PC-9 (cell line): Measurements from ENCODE around the gene SCG2. TPM values are rescaled to one million over a fixed set of nuclear protein-coding genes. Genes with fewer than 3 reads are reported as not detected.
A peak's percentile ranks its signal among the peaks of the same experiment; 100 is the strongest.

ENCODE experiments used
- BruUV-seq: library from RNA; stranded (reverse); fragments of 400-500 nt; replicated peaks from 2 replicates; lab custom pipeline; 2021; lab: Mats Ljungman, UMichigan
- CTCF ChIA-PET: fragments of 300-600 bp; sonication (Branson Sonifier 250); formaldehyde crosslinking; loops from one replicate; lab custom pipeline; 2022; ENCODE audit warnings: antibody characterized with exemption; lab: Charles Lee
- POLR2A ChIA-PET: fragments of 300-600 bp; sonication (Branson Sonifier 250); formaldehyde crosslinking; loops from one replicate; lab custom pipeline; 2022; ENCODE audit warnings: antibody characterized with exemption; ENCODE audit not compliant: unreplicated experiment; lab: Charles Lee
- DNase-seq, 2 experiments: peaks; one replicate each; pipeline versions ENCODE4 v3.0.0 to v3.0.0-alpha.2; 2015 to 2022; ENCODE audit warnings: mixed read lengths in 1 of 2
- H2AFZ ChIP-seq: fragments of 200-600 bp; sonication (generic); 2 replicates; pipeline ENCODE4 v1.8.1; 2017; ENCODE audit warnings: antibody characterized with exemption
- H3F3A ChIP-seq: fragments of 200-600 bp; sonication (generic); 2 replicates; pipeline ENCODE4 v1.8.1; 2017; ENCODE audit warnings: antibody characterized with exemption, mild to moderate bottlenecking, low read depth; ENCODE audit not compliant: insufficient read depth
- H3K27ac ChIP-seq: fragments of 200-600 bp; sonication (generic); 2 replicates; pipeline ENCODE4 v1.6.1; 2016; ENCODE audit warnings: mixed run types
- H3K27me3 ChIP-seq: fragments of 200-600 bp; sonication (generic); 2 replicates; pipeline ENCODE4 v1.6.1; 2016; ENCODE audit warnings: low read depth, mixed run types; ENCODE audit not compliant: insufficient read depth
- H3K36me3 ChIP-seq: fragments of 200-600 bp; sonication (generic); 2 replicates; pipeline ENCODE4 v1.6.1; 2016; ENCODE audit warnings: low read depth, mixed run types
- H3K4me1 ChIP-seq: fragments of 200-600 bp; sonication (generic); replicated peaks from 2 replicates; pipeline ENCODE4 v1.6.1; 2016; ENCODE audit warnings: mixed run types; ENCODE audit not compliant: insufficient read depth
- H3K4me2 ChIP-seq: fragments of 200-600 bp; sonication (generic); 2 replicates; pipeline ENCODE4 v1.6.1; 2017; ENCODE audit warnings: mixed run types
- H3K4me3 ChIP-seq: fragments of 200-600 bp; sonication (generic); 2 replicates; pipeline ENCODE4 v1.6.1; 2016; ENCODE audit warnings: mixed run types
- H3K79me2 ChIP-seq: fragments of 200-600 bp; sonication (generic); 2 replicates; pipeline ENCODE4 v1.6.1; 2017; ENCODE audit warnings: low read depth, mixed run types
- H3K9me2 ChIP-seq: fragments of 200-600 bp; sonication (generic); 2 replicates; pipeline ENCODE4 v1.8.1; 2017; ENCODE audit warnings: mild to moderate bottlenecking; ENCODE audit not compliant: insufficient read depth
- H3K9me3 ChIP-seq: fragments of 200-600 bp; sonication (generic); 2 replicates; pipeline ENCODE4 v1.8.1; 2016; ENCODE audit warnings: low read depth; ENCODE audit not compliant: insufficient read depth
- H4K20me1 ChIP-seq: fragments of 200-600 bp; sonication (generic); 2 replicates; pipeline ENCODE4 v1.8.1; 2017; ENCODE audit not compliant: insufficient read depth
- EZH2 ChIP-seq: fragments of 200-600 bp; sonication (generic); IDR thresholded peaks from 2 replicates; pipeline ENCODE4 v1.8.0; 2017; ENCODE audit warnings: antibody characterized with exemption, low read depth
- intact Hi-C: fragments of 100-400 bp; cut with micrococcal nuclease; formaldehyde crosslinking; loops from one replicate; pipeline ENCODE4 v1.10.0; 2022; ENCODE audit not compliant: unreplicated experiment
- total RNA-seq: library from RNA; stranded (reverse); gene quantifications from 2 replicates; pipeline ENCODE4 v1.2.3, GENCODE V29; 2021
- TF ChIP-seq, protein P1 (sequence below): fragments of 200-600 bp; sonication (generic); conservative IDR thresholded peaks from 2 replicates; pipeline ENCODE4 v1.6.1; 2017; ENCODE audit warnings: mixed run types, antibody characterized with exemption, mild to moderate bottlenecking, moderate library complexity

The SCG2 gene
- total RNA-seq, 1 experiment from 2014 or later = 0.81 TPM

DNA sequence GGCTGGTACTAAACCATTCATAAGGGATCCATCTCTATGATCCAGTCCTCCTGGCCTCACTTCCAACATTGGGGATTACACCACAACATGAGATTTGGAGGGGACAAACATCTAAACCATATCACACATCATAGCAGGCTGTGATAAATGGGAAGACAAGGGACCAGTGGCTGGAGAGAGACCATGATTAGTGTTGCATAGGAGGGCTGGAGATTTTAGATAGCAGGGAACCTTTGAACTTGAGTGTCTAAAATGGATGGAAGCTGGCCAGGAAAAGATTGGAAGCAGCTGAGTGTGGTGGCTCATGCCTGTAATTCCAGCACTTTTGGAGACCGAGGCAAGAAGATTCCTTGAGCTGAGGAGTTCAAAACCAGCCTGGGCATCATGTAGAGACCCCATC lies 12.4 kb upstream of the SCG2 start:
- H3K4me2 ChIP-seq = no peak overlapping the region
- no peak overlapping the region for H3K27ac ChIP-seq
- no peaks in the 10 kb centered on the region for H3K9me3 ChIP-seq
- intact Hi-C loops = no loop called here
- POLR2A ChIA-PET = interaction anchor here (0.6 to 0.7 kb wide), 2 partner anchors 10 to 1099 kb away, joined by 3 to 5 read pairs; no protein-coding TSS in a partner anchor
- no TSS peak for BruUV-seq
- H3K36me3 ChIP-seq = no peaks in the 10 kb centered on the region
- no peak overlapping the region for H2AFZ ChIP-seq
- H3K9me2 ChIP-seq = no peaks in the 10 kb centered on the region
- TF ChIP-seq, protein P1, sequence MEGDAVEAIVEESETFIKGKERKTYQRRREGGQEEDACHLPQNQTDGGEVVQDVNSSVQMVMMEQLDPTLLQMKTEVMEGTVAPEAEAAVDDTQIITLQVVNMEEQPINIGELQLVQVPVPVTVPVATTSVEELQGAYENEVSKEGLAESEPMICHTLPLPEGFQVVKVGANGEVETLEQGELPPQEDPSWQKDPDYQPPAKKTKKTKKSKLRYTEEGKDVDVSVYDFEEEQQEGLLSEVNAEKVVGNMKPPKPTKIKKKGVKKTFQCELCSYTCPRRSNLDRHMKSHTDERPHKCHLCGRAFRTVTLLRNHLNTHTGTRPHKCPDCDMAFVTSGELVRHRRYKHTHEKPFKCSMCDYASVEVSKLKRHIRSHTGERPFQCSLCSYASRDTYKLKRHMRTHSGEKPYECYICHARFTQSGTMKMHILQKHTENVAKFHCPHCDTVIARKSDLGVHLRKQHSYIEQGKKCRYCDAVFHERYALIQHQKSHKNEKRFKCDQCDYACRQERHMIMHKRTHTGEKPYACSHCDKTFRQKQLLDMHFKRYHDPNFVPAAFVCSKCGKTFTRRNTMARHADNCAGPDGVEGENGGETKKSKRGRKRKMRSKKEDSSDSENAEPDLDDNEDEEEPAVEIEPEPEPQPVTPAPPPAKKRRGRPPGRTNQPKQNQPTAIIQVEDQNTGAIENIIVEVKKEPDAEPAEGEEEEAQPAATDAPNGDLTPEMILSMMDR = no peak
- TF ChIP-seq EZH2 = no peak
- peaks cover 27% of the 10 kb centered on the region for H3K4me1 ChIP-seq
- no peaks in the 10 kb centered on the region for H3K79me2 ChIP-seq
- H3K4me3 ChIP-seq = no peak overlapping the region
- H3F3A ChIP-seq = peaks cover 15% of the 10 kb centered on the region; the same call in 1 of the 2 replicates
- no peaks in the 10 kb centered on the region for H4K20me1 ChIP-seq
- no peaks in the 10 kb centered on the region for H3K27me3 ChIP-seq
- DNase-seq = no peak
- CTCF ChIA-PET = no interaction called here

DNA sequence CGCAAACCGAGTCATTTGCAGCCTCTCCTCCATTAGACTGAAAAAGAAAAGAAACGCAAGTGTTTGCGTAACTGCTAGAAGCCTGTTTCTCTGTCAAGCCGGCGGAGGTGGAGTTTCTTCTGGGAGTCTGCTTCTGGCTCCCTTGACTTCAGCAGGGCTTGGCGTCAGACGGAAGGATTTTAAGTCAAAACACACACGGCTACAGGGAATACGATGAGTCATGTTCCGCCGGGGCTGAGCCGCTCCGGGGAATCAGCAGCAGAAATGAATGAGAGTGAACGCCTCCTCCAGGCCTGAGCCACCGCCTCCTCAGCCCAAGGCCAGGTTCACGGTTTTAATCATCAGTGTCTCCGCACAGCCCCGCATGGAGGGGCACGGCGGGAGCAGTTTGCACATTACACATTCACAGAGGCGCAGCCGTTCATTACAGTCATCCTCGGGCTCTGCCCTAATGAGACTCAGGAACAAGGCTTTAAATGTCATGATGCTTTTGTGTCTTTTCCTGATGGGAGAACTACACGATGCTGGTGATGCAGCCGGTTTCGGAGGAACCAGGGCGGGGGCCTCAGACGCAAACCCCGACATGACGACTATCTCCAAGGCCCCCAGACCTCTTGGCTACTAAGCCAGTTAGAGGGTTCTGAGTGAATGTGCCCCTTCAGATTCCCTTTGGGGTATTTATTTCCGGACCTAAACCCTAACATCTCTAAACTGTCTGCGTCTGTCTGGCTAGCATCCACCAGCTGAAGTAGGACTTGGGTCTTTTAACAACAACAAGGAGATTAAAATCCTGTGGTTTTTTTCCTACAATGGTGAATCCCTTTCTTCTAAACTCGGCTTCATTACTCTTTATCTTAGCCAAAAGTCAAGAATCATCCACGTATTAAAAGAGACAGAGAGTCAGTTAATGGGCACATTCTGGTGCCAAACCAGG lies 11.1 kb upstream of the SCG2 start:
- Histone ChIP-seq H3K4me2 (peak overlapping the region; percentile 83), H4K20me1 (no peaks in the 10 kb centered on the region), H3F3A (peaks cover 15% of the 10 kb centered on the region; the same call in 1 of the 2 replicates), H3K4me3 (peak overlapping the region; percentile 53; the same call in 1 of the 2 replicates), H3K9me2 (no peaks in the 10 kb centered on the region), H3K27ac (peak overlapping the region; percentile 59), H3K79me2 (no peaks in the 10 kb centered on the region), H3K4me1 (peaks cover 20% of the 10 kb centered on the region), H3K36me3 (no peaks in the 10 kb centered on the region), H3K27me3 (no peaks in the 10 kb centered on the region), H3K9me3 (no peaks in the 10 kb centered on the region), H2AFZ (peak overlapping the region; percentile 68)
- no TSS peak for BruUV-seq
- intact Hi-C loops = loop anchor here (2.0 kb wide), 1 partner anchor 184 kb away; no protein-coding TSS in a partner anchor
- ChIA-PET POLR2A (interaction anchor here (0.6 to 0.8 kb wide), 2 partner anchors 157 to 659 kb away, joined by 3 to 4 read pairs; no protein-coding TSS in a partner anchor), CTCF (no interaction called here)
- no peak for TF ChIP-seq EZH2
- TF ChIP-seq, protein P1 = 0 out of 2 replicates have a peak, but pooled peaks have one; percentile 18
- peak; percentile 94 to 97 for DNase-seq

DNA sequence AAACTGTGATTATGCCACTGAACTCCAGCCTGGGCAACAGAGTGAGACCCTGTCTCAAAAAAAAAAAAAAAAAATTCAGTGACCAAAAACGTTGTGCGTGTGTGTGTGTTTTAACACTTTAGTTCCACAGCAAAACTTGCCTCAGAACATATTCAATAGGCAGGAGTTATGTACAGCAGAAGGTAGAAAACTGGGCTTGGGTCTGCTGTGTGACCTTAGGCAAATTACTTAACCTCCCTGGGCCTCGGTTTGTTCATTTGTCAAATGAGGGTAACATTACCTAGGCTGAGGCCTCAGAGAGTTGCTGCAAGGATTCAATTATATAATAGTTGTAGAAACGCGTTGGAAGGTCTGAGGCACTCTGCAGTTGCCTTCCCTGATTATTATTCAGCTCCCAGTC lies 10.3 kb upstream of the SCG2 start:
- CTCF ChIA-PET = no interaction called here
- intact Hi-C loops = loop anchor here (2.0 kb wide), 1 partner anchor 184 kb away; no protein-coding TSS in a partner anchor

More for the DNA sequence above, 10.3 kb upstream of the SCG2 start:
- no peaks in the 10 kb centered on the region for H3K9me2 ChIP-seq
- POLR2A ChIA-PET = no interaction called here
- DNase-seq = no peak
- no peaks in the 10 kb centered on the region for H3K79me2 ChIP-seq
- no peaks in the 10 kb centered on the region for H3K36me3 ChIP-seq
- no peaks in the 10 kb centered on the region for H4K20me1 ChIP-seq
- H3K9me3 ChIP-seq = no peaks in the 10 kb centered on the region
- H3F3A ChIP-seq = peaks cover 15% of the 10 kb centered on the region; the same call in 1 of the 2 replicates
- peak overlapping the region; percentile 53; the same call in 1 of the 2 replicates for H3K4me3 ChIP-seq
- BruUV-seq = TSS peak; percentile 44
- peak overlapping the region; percentile 59 for H3K27ac ChIP-seq
- peak overlapping the region; percentile 83 for H3K4me2 ChIP-seq
- no peaks in the 10 kb centered on the region for H3K27me3 ChIP-seq
- TF ChIP-seq EZH2 = no peak
- TF ChIP-seq, protein P1 = no peak
- H2AFZ ChIP-seq = peak overlapping the region; percentile 68; the same call in 1 of the 2 replicates
- peaks cover 20% of the 10 kb centered on the region for H3K4me1 ChIP-seq
